ENCODE measurements around the gene GNA12.
"Not testable (repeated sequence)": the region's sequence is repeated elsewhere in the genome, so short reads cannot be mapped to it uniquely, and the experiment has no call there.

GNA12 gene

DNA sequence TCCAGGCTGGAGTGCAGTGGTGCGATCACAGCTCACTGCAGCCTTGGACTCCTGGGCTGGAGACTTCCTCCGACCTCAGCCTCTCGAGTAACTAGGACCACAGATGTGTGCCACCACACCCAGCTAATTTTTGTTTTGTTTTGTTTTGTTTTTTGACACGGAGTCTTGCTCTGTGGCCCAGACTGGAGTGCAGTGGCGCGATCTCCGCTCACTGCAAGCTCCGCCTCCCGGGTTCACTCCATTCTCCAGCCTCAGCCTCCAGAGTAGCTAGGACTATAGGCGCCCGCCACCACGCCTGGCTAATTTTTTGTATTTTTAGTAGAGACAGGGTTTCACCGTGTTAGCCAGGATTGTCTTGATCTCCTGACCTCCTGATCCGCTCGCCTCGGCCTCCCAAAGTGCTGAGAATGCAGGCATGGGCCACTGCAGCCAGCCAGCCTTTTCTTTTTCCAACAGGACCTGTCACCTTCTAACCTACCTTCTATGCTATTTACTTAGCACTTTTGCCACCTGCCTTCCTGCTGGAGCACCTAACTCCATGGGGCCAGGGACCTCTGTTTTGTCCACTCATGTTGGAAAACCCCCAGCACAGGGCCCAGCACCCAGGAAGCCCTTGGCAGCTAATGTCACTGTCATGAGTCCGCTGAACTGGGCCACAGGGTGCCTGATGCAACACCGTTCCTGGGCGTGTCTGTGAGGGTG, 150.5 kb downstream of the GNA12 start:
- not testable (repeated sequence) for DNase-seq (ENCODE audit: low read depth in 2 of 2)

DNA sequence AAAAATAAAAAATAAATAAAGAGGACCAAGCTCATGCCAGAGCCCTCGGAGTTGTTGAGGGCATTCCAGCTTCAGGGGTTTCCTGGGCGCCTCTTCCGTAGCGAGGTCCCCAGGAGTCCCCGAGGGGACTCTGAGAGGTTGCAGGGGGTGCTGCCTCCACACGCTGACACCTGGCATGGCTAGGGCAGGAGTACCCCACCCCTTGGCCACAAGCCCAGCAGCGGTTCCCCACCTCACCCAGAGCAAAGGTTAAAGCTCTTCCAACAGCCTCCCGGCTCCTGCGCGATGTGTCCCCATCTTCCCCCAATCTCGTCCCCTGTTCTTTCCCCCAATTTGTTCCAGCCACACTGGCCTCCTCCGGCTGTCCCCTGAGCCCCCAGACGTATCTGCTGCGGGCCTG, 151.6 kb downstream of the GNA12 start:
- DNase-seq (ENCODE audit: low read depth in 2 of 2) = no peak

DNA sequence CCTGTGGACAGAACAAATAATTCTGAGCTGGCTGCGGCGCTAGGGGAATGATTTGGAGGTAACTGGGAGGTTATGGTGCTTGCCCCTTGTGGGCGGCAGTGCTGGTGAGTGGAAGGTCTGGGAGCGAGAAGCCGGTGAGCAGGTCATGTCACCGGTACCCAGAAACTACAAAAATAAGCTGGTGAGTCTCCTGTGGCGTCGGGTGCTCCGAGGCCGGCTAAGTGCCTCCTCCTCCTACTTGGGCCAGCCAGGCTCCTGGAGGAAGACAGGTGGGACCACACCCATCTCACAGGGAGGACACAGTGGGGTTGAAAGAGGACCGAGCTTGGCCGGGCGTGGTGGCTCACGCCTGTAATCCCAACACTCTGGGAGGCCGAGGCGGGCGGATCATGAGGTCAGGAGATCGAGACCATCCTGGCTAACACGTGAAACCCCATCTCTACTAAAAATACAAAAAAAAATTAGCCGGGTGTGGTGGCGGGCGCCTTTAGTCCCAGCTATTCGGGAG, 152.1 kb downstream of the GNA12 start:
- not testable (repeated sequence) for DNase-seq (ENCODE audit: low read depth in 2 of 2)

DNA sequence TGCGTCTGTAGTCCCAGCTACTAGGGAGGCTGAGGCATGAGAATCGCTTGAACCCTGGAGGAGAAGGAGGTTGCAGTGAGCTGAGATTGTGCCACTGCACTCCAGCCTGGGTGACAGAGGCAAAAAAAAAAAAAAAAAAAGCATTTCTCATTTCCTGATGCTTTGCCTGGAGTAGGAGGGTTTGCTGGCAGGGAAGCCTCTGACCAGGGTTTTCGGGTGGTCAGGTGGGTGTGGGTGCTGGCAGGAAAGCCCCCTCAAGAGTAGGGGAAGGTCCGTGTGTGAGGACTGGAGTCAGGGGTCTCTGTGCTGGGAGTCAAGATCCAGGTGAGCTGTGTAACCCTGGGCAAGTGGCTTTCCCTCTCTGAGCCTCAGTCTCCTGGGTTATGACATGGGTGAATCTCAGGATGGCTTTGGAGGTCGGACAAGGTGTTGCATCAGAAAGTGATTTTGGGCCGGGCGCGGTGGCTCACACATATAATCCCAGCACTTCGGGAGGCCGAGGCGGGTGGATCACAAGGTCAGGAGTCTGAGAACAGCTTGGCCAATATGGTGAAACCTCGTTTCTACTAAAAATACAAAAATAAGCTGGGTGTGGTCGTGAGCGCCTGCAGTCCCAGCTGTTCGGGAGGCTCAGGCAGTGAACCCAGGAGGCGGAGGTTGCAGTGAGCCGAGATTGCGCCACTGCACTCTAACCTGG, 152.9 kb downstream of the GNA12 start:
- no peak for DNase-seq (ENCODE audit: low read depth in 2 of 2)

DNA sequence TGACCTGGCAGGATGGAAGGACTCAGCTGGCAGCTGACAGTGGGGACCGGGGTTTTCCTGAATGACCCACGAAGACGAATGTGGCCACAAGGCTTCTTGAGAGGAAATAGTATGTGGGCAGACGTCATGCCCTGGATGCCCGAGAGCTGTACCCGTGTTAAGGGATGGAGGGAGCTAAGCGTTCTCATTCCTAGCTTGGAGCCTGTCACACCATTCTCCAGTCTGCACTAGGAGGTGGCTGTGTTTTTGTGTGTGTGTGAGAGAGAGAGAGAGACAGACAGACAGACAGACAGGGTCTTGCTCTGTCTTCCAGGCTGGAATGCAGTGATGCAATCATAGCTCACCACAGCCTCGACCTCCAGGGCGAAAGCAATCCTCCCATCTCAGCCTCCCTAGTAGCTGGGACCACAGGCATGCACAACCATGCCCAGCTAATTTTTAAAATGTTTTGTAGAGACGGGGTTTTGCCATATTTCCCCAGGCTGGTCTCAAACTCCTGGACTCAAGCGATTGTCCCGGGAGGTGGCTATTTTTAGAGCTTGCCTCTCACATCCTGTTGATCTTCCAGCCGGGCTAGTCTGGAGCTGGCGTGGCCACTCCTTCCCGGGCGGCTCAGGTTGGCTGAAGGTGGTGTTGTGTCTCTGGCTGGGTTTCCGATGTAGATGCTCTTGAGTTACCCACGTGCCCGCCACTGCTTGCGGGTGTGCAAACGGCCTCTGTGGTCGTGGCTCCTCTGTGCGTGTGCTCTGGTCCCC, 154.0 kb downstream of the GNA12 start:
- DNase-seq (ENCODE audit: low read depth in 2 of 2) = no peak

DNA sequence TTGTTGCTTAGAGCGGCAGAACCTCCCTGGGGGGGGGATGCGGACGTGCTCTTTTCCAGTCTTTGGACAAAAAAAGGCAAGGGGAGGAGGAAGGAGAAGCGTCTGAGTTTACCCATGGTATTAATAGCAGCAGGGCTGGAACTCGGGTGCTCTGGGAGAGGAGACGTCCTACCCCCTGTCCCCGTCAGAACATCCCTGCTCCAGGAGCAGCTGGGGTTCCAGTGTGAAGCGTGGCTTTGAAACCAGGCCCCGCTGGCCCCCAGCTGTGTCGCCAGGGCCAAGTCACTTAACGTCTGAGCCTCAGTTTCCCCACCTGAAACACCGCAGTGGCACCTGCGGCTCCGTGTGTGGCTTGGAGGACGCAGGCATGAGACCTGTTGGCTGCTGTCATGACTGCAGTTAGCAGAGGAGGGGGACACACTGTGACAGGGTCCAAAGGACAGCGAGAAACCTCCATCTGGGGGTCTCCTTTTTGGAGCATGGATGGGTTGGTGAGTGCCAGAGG, 154.7 kb downstream of the GNA12 start:
- DNase-seq (ENCODE audit: low read depth in 2 of 2) = no peak

DNA sequence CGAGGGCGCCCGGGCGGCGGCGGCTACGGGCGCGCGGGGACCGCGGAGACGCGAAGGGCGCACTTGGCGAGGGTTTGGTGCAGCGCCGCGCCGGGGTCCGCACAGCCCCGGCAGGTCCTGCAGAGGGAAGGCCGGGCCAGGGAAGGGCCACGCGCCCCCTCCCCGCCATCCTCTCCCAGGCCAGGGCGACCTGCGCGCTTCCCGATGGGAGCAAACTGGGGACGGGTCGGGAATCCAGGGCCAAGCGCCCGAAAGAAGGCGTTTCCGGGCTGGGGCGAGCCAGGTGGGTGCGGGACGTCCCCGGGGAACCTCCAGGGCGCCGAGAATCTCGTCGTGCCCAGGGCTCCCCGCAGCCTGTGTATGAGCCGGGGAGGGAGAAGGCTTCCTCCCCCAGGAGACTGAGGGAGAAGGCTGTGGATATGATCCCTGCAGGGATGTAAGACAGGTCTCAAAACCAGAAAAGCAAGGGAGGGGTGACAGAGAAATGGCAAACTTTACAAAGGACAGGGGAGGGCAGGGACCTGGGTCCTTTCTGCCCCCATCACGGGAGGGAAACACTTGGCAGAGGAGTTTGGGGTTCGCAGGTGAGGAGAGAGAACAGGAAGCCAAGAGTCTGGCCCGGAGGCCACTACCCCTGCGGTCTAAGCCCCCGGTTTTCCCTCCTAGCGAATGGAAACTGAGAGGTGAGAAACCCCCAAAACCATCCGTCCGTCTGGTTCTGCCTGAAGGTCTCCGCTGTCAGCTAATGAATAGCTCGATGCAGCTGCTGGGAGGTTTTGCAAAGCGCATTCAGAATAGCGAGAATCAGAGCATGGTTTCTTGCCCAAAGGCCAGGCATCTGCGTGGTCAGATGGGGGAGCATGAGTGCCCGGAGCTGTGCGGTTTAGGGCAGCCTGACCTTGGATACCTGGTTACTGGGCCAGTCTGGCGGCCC, 155.4 kb downstream of the GNA12 start:
- DNase-seq (ENCODE audit: low read depth in 2 of 2) = no peak

DNA sequence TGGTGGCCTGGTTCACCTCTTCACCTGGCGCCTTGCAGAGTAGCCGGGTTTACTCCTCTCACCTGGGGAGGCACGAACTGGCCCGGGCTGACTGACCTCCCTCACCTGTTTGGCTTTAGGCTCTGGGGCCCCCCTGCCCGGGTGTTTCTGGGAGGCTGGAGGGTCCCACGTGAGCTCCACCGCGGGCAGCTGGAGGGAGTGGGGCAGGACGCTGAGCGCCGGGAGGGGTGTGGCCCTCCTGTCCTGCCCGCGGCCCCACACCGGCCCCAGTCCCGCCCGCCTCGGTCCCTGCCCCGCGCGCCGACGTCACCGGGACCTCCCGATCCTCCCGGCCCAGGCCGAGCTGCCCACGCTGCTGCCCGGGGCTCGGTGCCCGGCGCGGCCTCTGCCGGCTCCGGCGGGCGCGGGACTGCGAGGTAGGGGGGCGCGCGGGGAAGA, 156.2 kb downstream of the GNA12 start, which contains the start of gene AMZ1:
Gene AMZ1 (plus strand): TSS at position 322 of the 438 bp plus-strand sequence. CDS start 12,250 bp downstream, outside the sequence.
- DNase-seq (ENCODE audit: low read depth in 2 of 2) = no peak

DNA sequence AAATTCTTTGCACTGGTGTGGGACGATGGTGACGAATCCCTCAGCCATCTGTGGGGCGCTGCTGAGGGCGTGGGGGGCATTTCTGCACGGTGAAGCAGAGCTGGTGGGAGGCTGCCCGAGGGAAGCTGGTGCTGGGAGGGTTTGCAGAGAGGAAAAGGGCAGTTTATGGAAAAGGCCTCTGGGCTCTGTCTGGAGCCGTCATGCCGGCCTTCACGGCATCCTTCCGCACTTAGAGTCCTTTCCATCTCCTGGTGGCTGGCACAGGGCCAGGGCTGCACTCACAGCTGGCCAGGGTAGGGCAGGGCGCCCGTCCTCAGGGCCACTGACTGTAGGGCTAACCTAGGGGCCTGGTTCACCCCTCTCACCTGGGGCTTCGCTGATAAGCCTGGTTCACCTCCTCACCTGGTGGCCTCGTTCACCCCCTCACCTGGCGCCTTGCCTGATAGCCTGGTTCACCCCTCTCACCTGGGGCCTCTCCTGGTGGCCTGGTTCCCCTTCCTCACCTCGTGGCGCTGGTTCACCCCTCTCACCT, 156.7 kb downstream of the GNA12 start:
- DNase-seq (ENCODE audit: low read depth in 2 of 2) = no peak

DNA sequence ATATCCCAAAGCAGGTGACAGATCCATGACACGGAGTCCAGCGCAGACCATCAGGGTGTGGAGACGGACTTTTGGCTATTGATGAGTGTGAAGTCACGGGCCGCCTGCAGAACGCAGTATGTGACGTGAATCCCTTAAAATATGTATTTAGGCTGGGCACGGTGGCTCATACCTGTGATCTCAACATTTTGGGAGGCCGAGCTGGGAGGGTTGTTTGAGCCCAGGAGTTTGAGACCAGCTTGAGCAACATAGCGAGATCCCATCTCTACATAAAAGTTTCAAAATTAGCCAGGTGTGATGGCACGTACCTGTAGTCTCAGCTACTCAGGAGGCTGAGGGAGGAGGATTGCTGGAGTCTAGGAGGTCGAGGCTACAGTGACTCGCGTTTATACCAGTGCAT, 158.0 kb downstream of the GNA12 start:
- DNase-seq (ENCODE audit: low read depth in 2 of 2) = no peak

DNA sequence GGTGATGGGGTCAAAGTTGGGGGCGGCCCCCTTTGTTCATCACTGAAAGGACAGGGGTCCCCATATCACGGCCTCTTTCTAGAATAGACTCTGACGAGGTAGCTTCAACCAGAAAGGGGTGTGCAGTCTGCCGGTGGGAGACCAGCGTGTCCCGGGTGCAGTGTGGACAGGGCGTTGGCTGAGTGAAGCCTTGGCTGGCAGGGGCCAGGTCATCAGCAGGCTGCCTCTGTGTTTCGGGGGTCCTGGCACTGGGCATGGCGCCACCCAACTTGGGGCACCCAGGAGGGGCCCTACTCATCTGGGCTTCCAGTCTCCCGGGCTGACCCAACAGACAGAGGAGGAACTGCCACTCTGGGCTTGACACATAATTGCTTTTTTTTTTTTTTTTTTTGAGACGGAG, 159.6 kb downstream of the GNA12 start:
- no peak for DNase-seq (ENCODE audit: low read depth in 2 of 2)

DNA sequence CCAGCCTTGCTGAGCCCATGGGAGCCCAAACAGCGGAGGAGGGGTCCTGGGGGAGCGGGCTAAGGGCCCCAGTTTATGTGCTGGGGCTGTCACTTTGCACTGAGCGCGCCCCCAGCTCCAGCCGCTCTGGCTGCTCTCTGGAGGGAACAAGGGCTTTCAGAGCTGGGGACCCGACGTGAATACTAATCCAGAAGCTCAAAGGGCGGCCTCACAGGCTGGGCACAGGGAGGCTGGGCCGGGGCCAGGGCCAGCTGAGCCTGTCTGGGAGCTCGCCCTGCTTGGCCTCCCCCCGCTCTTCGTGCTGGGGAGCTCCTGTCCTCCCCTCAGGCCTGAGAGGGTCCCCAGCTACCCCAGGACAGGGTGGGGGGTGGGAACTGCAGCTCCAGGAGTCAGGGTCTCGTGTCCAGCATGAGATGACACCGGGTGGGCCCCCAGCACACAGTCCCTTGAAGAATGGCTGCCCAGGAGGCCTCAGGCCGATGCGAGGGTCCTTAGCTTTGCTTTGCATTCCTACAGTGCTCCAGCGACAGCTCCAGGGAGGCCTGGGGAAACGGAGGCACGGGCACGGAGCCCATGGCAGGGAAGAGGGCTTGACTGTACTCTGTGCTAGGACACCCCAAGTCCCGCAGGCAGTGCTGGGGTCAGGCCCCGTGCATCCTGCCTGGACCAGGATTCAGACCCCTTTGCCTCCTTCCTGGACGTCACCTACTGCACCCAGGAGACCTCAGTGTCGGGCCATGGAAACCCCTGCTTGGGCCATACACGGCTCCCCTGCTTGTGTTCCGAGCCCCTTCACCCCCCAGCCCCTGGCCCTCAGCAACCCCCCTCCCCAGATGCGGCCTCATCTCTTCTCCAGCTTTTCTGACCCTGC, 161.9 kb downstream of the GNA12 start:
- DNase-seq (ENCODE audit: low read depth in 2 of 2) = no peak

DNA sequence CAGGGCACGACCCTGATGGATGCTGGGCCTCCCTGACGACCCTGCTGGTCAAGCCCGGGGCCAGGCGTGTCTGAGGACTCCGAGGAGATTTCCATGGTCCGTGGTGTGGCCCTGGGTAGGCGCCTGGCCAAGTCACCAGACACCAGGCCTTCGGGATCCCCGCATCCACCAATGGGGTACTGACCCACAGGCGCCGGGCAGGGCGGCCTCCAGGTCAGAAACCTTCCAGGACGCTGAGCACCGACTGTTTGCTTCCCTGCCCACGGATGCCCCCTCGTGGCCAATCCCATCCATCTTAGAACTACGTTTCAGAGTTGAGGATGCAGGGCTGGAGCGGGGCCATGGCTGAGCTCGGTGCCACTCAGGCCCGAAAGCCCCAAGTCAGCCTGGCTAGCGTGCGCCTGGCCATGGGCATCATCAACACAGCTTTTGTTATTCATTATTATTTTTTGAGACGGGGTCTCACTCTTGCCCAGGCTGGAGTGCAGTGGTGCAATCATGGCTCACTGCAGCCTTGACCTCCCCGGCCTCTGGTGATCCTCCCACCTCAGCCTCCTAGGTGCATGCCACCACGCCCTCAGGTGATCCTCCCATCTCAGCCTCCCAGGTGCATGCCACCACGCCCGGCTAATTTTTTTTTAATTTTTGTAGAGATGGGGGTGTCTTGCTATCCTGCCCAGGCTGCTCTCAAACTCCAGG, 163.2 kb downstream of the GNA12 start:
- peak; percentile 43 to 54 for DNase-seq (ENCODE audit: low read depth in 2 of 2)

DNA sequence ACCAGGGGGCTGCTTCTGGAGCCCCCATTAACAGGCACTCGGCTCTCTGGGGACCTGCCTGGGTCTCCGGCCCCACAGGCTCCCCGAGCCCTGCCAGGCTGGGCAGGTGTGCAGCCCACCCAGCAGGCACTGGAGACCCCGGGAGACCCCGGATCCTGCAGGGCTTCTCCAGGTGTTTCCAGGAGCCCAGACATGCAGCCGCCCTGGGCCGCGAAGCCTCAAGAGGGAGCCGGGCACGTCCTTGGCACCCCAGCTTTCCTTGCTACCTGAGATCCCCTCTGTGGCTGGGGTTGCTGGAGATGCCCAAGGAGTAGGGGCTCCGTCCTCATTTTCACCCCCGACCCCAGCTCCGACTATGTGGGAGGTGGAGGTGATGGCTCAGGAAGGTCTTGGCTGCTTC, 163.9 kb downstream of the GNA12 start:
- no peak for DNase-seq (ENCODE audit: low read depth in 2 of 2)

DNA sequence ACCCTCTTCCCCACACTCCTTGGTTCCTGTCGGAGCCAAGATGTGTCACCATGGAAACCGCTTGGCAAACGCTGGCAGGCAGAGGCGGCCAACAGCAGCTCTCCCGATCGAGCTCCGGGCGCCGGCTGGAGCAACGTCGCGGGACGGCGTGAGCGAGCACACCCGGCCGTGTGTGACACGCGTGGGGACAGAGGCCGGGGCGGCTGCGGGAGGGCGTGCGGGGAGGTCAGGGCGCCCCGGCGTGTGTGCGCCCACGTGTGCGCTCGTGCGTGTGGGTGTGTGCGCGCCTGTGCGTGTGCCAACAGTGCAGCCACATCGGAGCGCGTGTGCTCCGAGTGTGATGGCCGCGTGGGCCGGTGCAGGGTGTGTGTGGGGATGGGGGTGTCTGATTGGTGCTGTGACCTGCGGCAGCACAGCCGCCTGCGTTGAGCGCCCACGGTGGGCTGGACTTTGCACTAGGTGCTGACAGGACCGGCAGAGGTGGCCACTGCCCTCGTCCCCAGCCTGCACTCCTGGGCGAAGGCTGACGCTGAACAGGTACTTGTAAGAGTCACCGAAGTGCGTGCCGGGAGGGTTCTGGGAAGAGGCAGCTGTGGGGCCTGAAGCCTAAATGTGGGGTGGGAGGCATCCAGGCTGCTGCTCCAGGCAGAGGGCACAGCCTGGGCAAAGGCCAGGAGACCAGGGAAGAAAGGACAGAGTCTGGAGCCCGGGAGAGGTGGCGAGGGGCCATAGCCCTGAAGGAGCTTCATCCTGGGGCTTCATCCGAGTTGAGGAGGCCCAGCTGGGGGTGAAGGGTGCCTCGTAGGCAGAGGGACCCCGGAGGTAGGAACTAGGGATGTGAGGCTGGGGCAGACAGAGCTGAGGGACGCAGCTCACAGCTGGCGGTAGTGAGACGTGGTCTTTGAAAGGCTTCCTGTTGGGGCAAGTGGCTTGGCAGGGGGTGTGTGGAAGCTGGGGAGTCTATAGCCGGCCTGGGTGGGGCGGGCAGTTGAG, 164.7 kb downstream of the GNA12 start:
- DNase-seq (ENCODE audit: low read depth in 2 of 2) = not testable (repeated sequence)

DNA sequence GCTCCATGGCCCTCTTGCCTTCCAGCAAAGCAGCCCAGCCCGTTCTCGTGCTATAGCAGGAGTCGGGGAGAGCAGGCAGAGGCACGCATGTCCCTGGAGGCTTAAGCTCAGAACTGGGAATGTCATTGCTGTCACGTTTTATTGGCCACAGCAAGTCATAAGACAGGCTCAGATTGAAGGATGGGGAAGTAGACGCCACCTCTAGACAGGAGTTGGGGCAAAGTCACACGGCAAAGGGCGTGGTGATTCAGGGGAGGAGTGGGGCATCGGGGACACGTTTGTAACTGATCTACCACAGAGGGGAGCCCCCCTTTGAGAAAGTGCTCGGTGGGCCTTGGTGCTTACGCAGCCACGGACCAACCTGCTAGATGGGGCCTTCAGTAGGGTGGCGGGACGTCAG, 165.7 kb downstream of the GNA12 start:
- DNase-seq (ENCODE audit: low read depth in 2 of 2) = not testable (repeated sequence)

All from activated CD4-positive, alpha-beta T cell treated with anti-CD3 and anti-CD28 coated beads for 24 hours (primary cell).